ENCODE data around the gene OLFML3. TPM values are rescaled to one million over a fixed set of nuclear protein-coding genes. Genes with fewer than 3 reads are reported as not detected.

The OLFML3 gene
- total RNA-seq, 1 experiment from 2014 or later: 0.45 TPM

DNA sequence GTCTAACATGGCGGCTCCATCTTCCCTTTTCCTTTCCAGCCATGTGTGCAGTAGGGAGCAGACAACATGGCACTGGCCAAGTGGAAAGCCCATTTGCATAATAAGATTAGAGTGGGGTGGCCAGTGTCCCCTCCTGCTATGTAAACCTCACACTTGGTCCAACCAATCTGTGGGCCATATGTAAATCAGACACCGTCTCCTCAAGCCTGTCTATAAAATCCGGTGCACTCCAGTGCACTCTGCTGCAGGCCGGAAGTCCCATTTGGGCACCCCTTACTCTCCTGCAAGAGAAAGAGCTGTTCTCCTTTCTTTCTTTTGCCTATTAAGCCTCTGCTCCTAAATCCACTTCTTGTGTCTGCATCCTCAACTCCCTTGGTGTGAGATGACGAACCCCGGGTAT lies 44.1 kb downstream of the OLFML3 start:
- no peak for DNase-seq (ENCODE audit: extremely low read depth, low read depth)

DNA sequence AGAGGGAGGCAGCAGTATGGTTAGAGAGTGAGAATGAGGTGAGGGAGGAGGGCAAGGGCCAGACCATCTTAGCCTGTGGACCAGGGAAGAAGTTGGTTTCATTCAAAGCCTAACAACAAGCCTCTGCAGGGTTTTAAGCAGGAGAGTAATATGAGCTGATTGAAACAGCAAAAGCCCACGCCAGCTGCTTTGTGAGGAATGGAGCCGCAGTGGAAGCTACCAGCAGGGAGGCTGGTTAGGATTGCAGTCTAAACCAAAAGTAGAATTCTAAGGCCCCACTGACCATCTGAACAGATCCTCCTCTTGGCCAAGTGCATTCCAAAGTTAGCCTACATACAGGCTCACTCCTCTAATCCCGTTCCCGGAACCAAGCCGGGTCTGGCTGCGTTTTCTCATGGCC lies 44.8 kb downstream of the OLFML3 start:
- DNase-seq (ENCODE audit: extremely low read depth, low read depth): no peak

- DNase-seq (ENCODE audit: extremely low read depth, low read depth): no peak
Observed at GRCh38 chr1:114025609-114026401, 46.5 kb downstream of the OLFML3 start.

GRCh38 chr1:114026797-114027196 lies 47.5 kb downstream of the OLFML3 start:
- no peak for DNase-seq (ENCODE audit: extremely low read depth, low read depth)

Other genes starting within 250 kb of the OLFML3 start
- gene PHTF1, start 220.0 kb upstream of the OLFML3 start, total RNA-seq (2014; rRNA removed; shearing (Covaris generic)): 9.6 and 11.5 TPM in 2 replicates
- 6.0 and 7.1 TPM in 2 replicates for gene RSBN1, start 167.0 kb upstream of the OLFML3 start, total RNA-seq (2014; rRNA removed; shearing (Covaris generic))
- gene PTPN22, start 107.8 kb upstream of the OLFML3 start, total RNA-seq (2014; rRNA removed; shearing (Covaris generic)): not detected in 2 replicates
- gene BCL2L15, start 91.9 kb upstream of the OLFML3 start, total RNA-seq (2014; rRNA removed; shearing (Covaris generic)): 0.02 and 0.17 TPM in 2 replicates
- gene AP4B1, start 74.7 kb upstream of the OLFML3 start, total RNA-seq (2014; rRNA removed; shearing (Covaris generic)): 9.4 and 11.9 TPM in 2 replicates
- 5.4 and 6.2 TPM in 2 replicates for gene DCLRE1B, start 74.1 kb upstream of the OLFML3 start, total RNA-seq (2014; rRNA removed; shearing (Covaris generic))
- 15.6 and 16.9 TPM in 2 replicates for gene HIPK1, start 50.1 kb upstream of the OLFML3 start, total RNA-seq (2014; rRNA removed; shearing (Covaris generic))
- not detected in 2 replicates for gene SYT6, start 174.4 kb downstream of the OLFML3 start, total RNA-seq (2014; rRNA removed; shearing (Covaris generic))